Stimulated activated CD4-positive, alpha-beta T cell treated with anti-CD3 and anti-CD28 coated beads, Interleukin-1b, Interleukin-23, amount 100 ng/mL, for 48 hours (primary cell): Measurements from ENCODE around the gene PPME1.

Experiments used
- DNase-seq: peaks from one replicate; pipeline ENCODE4 v3.0.0-alpha.2; 2020

PPME1 gene

GRCh38 chr11:74232311-74232950 lies 61.3 kb downstream of the PPME1 start:
- DNase-seq = no peak

GRCh38 chr11:74233683-74234082 lies 62.6 kb downstream of the PPME1 start:
- DNase-seq = no peak

- DNase-seq = no peak
These were observed 64.0 kb downstream of the PPME1 start for GRCh38 chr11:74235121-74235520.

- no peak for DNase-seq
These were observed 66.5 kb downstream of the PPME1 start for GRCh38 chr11:74237541-74237940.

- no peak for DNase-seq
These were observed 67.2 kb downstream of the PPME1 start for GRCh38 chr11:74238243-74238642.

GRCh38 chr11:74248469-74248868 lies 77.4 kb downstream of the PPME1 start:
- no peak for DNase-seq

- no peak for DNase-seq
These were observed 78.4 kb downstream of the PPME1 start for GRCh38 chr11:74249496-74249895.

- no peak for DNase-seq
These were observed 82.3 kb downstream of the PPME1 start for GRCh38 chr11:74253361-74253760.

GRCh38 chr11:74255741-74256375 lies 84.8 kb downstream of the PPME1 start:
- peak; percentile 44 for DNase-seq

GRCh38 chr11:74256378-74257133 lies 85.5 kb downstream of the PPME1 start:
- no peak for DNase-seq

GRCh38 chr11:74257959-74258553 lies 87.0 kb downstream of the PPME1 start:
- DNase-seq = no peak

- DNase-seq = no peak
These were observed 91.6 kb downstream of the PPME1 start for GRCh38 chr11:74262725-74263124.

GRCh38 chr11:74265256-74265655 lies 94.2 kb downstream of the PPME1 start:
- no peak for DNase-seq

GRCh38 chr11:74267014-74267413 lies 95.9 kb downstream of the PPME1 start:
- DNase-seq = no peak

GRCh38 chr11:74268456-74268855 lies 97.4 kb downstream of the PPME1 start:
- DNase-seq = no peak

GRCh38 chr11:74269161-74269811 lies 98.2 kb downstream of the PPME1 start:
- peak; percentile 20 for DNase-seq

- DNase-seq = no peak
These were observed 101.2 kb downstream of the PPME1 start for GRCh38 chr11:74272276-74272675.

GRCh38 chr11:74276581-74276980 lies 105.5 kb downstream of the PPME1 start:
- DNase-seq = no peak

- no peak for DNase-seq
These were observed 107.0 kb downstream of the PPME1 start for GRCh38 chr11:74278103-74278502.

- no peak for DNase-seq
These were observed 107.7 kb downstream of the PPME1 start for GRCh38 chr11:74278721-74279161.

- DNase-seq = no peak
These were observed 108.2 kb downstream of the PPME1 start for GRCh38 chr11:74279256-74279655.

- no peak for DNase-seq
These were observed 109.4 kb downstream of the PPME1 start for GRCh38 chr11:74280494-74280893.

- no peak for DNase-seq
These were observed 111.3 kb downstream of the PPME1 start for GRCh38 chr11:74282421-74282820.
